Liver (tissue), 9 donors: ENCODE measurements around the gene C1QTNF1. TPM values are rescaled to one million over a fixed set of nuclear protein-coding genes. Genes with fewer than 3 reads are reported as not detected.

Experiments used
- DNase-seq: peaks from one replicate; pipeline ENCODE4 v3.0.0-alpha.2; 2017; ENCODE audit warnings: low spot score
- H3K27ac ChIP-seq, 2 donors: one replicate each; pipeline ENCODE4 v1.7.0; 2013; ENCODE audit warnings: inconsistent platforms in 2 of 2, low read length in 2 of 2, control low read depth in 1 of 2, low read depth in 1 of 2, mild to moderate bottlenecking in 1 of 2
- H3K27me3 ChIP-seq, 4 donors: one replicate each; pipeline versions ENCODE4 v1.6.1 to v1.7.0; 2013; ENCODE audit warnings: low read length in 3 of 4, inconsistent platforms in 1 of 4, mild to moderate bottlenecking in 1 of 4, moderate library complexity in 1 of 4; ENCODE audit not compliant: control insufficient read depth in 4 of 4, insufficient read depth in 4 of 4
- H3K36me3 ChIP-seq, 4 donors: one replicate each; pipeline versions ENCODE4 v1.6.1 to v1.7.0; 2013; ENCODE audit warnings: low read length in 3 of 4, mild to moderate bottlenecking in 3 of 4, low read depth in 1 of 4, moderate library complexity in 1 of 4; ENCODE audit not compliant: control insufficient read depth in 4 of 4, insufficient read depth in 3 of 4
- H3K4me1 ChIP-seq, 4 donors: one replicate each; pipeline versions ENCODE4 v1.6.1 to v1.7.0; 2013; ENCODE audit warnings: low read length in 3 of 4, mild to moderate bottlenecking in 3 of 4, moderate library complexity in 1 of 4; ENCODE audit not compliant: control insufficient read depth in 4 of 4, insufficient read depth in 4 of 4
- H3K4me3 ChIP-seq, 3 donors: one replicate each; pipeline versions ENCODE4 v1.6.1 to v1.7.0; 2013; ENCODE audit warnings: low read length in 3 of 3, control low read depth in 1 of 3, low read depth in 1 of 3, mild to moderate bottlenecking in 1 of 3
- H3K9ac ChIP-seq, 2 donors: one replicate each; pipeline ENCODE4 v1.7.0; 2013; ENCODE audit warnings: low read length in 2 of 2, mild to moderate bottlenecking in 2 of 2, moderate library complexity in 2 of 2, control low read depth in 1 of 2, low read depth in 1 of 2
- H3K9me3 ChIP-seq, 4 donors: one replicate each; pipeline versions ENCODE4 v1.6.1 to v1.7.0; 2013; ENCODE audit warnings: low read length in 3 of 4; ENCODE audit not compliant: control insufficient read depth in 4 of 4
- EGR1 ChIP-seq, 2 donors: IDR thresholded peaks; 2 replicates each; pipeline ENCODE4 v1.6.1; 2016 to 2018; ENCODE audit warnings: antibody characterized with exemption in 2 of 2, low read depth in 2 of 2
- FOXA1 ChIP-seq: IDR thresholded peaks from 2 replicates; pipeline ENCODE4 v1.6.1; 2016; ENCODE audit warnings: antibody characterized with exemption
- FOXA2 ChIP-seq: IDR thresholded peaks from 2 replicates; pipeline ENCODE4 v1.6.1; 2016; ENCODE audit warnings: antibody characterized with exemption
- GABPA ChIP-seq, 2 donors: IDR thresholded peaks in 1 of 2; conservative IDR thresholded peaks in 1 of 2; 2 replicates each; pipeline ENCODE4 v1.6.1; 2016; ENCODE audit warnings: antibody characterized with exemption in 2 of 2, mild to moderate bottlenecking in 1 of 2, moderate library complexity in 1 of 2
- HNF4A ChIP-seq, 2 donors: conservative IDR thresholded peaks; 2 replicates each; pipeline ENCODE4 v1.6.1; 2016; ENCODE audit warnings: antibody characterized with exemption in 2 of 2, mild to moderate bottlenecking in 2 of 2
- HNF4G ChIP-seq: IDR thresholded peaks from 2 replicates; pipeline ENCODE4 v1.6.1; 2016; ENCODE audit warnings: antibody characterized with exemption
- JUND ChIP-seq, 2 donors: IDR thresholded peaks; 2 replicates each; pipeline ENCODE4 v1.6.1; 2016; ENCODE audit warnings: antibody characterized with exemption in 2 of 2
- MAX ChIP-seq: IDR thresholded peaks from 2 replicates; pipeline ENCODE4 v1.6.1; 2016; ENCODE audit warnings: antibody characterized with exemption
- NR2F2 ChIP-seq: IDR thresholded peaks from 2 replicates; pipeline ENCODE4 v1.6.1; 2016; ENCODE audit warnings: antibody characterized with exemption
- RAD21 ChIP-seq, 2 donors: IDR thresholded peaks; 2 replicates each; pipeline ENCODE4 v1.6.1; 2016; ENCODE audit warnings: antibody characterized with exemption in 2 of 2, mild to moderate bottlenecking in 2 of 2
- RXRA ChIP-seq, 2 donors: IDR thresholded peaks; 2 replicates each; pipeline ENCODE4 v1.6.1; 2017 to 2018; ENCODE audit warnings: antibody characterized with exemption in 2 of 2, mild to moderate bottlenecking in 1 of 2
- SP1 ChIP-seq: IDR thresholded peaks from 2 replicates; pipeline ENCODE4 v1.6.1; 2018; ENCODE audit warnings: antibody characterized with exemption, mild to moderate bottlenecking
- TAF1 ChIP-seq: conservative IDR thresholded peaks from 2 replicates; pipeline ENCODE4 v1.6.1; 2016; ENCODE audit warnings: antibody characterized with exemption, mild to moderate bottlenecking
- YY1 ChIP-seq: IDR thresholded peaks from 2 replicates; pipeline ENCODE4 v1.6.1; 2016; ENCODE audit warnings: antibody characterized with exemption, mild to moderate bottlenecking
- ZBTB33 ChIP-seq: IDR thresholded peaks from 2 replicates; pipeline ENCODE4 v1.6.1; 2016; ENCODE audit warnings: antibody characterized with exemption
- WGBS: extraction: QIAGEN DNeasy Blood & Tissue Kit; methylation state at CpG from one replicate; pipeline ENCODE4 v1.1.7; 2013; 5-methylcytosine and 5-hydroxymethylcytosine counted together
- polyA plus RNA-seq, 2 donors: library from polyadenylated mRNA; stranded (reverse) in 1 of 2; unstranded in 1 of 2; fragments of 200-250 nt in 1 of 2; fragments of >200 nt in 1 of 2; fragmentation: Nextera tagmentation in 1 of 2; extraction: Ambion mirVana in 1 of 2; gene quantifications; one replicate each; pipeline versions ENCODE4 v1.2.1 to v1.2.3, GENCODE V29; 2013 to 2015
- total RNA-seq, 2 donors: library from RNA; depleted of rRNA; stranded (reverse); fragments of >200 nt; gene quantifications; one replicate each; pipeline ENCODE4 v1.2.3, GENCODE V29; 2014
- TF ChIP-seq, protein P1 (sequence below): IDR thresholded peaks from 2 replicates; pipeline ENCODE4 v1.6.1; 2016; ENCODE audit warnings: antibody characterized with exemption
- TF ChIP-seq, protein P2 (sequence below): fragments of 150-350 bp; IDR thresholded peaks from 2 replicates; pipeline ENCODE4 v1.5.1; 2017; ENCODE audit warnings: improper control_type of control experiment, low read depth, low read length; ENCODE audit not compliant: missing input control
- TF ChIP-seq, protein P3 (sequence below): IDR thresholded peaks from 2 replicates; pipeline ENCODE4 v1.6.1; 2016; ENCODE audit warnings: antibody characterized with exemption, mild to moderate bottlenecking
- donor health status: healthy.
- donor health status: healthy.
- donor health status: healthy.
- donor health status: healthy.
- donor health status: healthy.

C1QTNF1 gene
- total and polyA plus RNA-seq, 4 donors: 0.56 to 54.6 (median 16.1) TPM

DNA sequence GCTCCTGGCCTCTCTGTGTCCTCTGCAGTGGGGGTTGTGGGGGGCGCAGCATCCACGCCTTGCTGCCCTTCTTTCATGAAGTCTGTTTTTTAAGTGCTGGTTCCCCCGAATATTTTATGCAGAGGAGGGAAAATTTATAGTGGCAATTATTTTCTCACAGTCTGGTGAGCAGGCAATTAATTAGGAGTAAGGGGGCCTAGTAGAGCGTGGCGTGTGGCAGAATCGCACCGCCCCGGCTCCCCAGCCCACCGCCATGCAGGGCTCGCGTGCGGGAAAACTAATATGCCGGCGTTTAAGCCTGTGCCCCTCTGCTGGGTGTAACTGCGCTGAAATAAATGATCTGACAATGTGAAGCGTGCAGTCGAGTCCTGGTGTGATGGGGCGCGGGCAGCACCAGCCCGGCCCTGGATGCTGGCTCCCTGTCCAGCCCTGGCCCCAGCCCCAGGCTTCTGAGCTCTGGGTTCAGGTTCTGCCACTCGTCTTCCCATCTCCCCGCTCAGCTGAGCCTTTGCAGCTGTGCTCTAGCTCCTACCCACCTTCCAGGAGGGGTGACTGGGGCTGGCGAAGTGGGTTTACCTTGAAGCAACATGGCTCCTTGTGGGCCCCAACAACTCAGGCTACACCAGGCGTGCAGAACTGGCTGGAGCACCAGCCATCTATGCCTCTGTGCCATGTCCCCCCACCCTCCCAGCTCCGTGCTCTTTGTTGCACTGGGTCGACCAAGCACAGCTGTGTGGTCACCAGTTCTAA, 64.5 kb downstream of the C1QTNF1 start:
- H3K27me3 ChIP-seq: no peaks in the 10 kb centered on the region
- no peak overlapping the region for H3K27ac ChIP-seq
- no peak overlapping the region for H3K4me3 ChIP-seq
- H3K9ac ChIP-seq: no peak overlapping the region
- TF ChIP-seq TAF1 (no peak), GABPA (IDR thresholded peaks at IDR 0.05 in 1 of 2, conservative IDR thresholded peaks at IDR 0.05 in 1 of 2) (no peak), YY1 (no peak), MAX (no peak), EGR1 (IDR thresholded peaks at IDR 0.05; ENCODE audit: low read depth in 2 of 2) (no peak), RXRA (IDR thresholded peaks at IDR 0.05) (no peak), JUND (IDR thresholded peaks at IDR 0.05) (no peak), HNF4A (conservative IDR thresholded peaks at IDR 0.05) (no peak), SP1 (no peak), ZBTB33 (no peak), RAD21 (IDR thresholded peaks at IDR 0.05) (no peak), FOXA2 (no peak), FOXA1 (no peak), NR2F2 (no peak), HNF4G (no peak)
- TF ChIP-seq, protein P1, sequence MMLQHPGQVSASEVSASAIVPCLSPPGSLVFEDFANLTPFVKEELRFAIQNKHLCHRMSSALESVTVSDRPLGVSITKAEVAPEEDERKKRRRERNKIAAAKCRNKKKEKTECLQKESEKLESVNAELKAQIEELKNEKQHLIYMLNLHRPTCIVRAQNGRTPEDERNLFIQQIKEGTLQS: no peak
- TF ChIP-seq, protein P2, sequence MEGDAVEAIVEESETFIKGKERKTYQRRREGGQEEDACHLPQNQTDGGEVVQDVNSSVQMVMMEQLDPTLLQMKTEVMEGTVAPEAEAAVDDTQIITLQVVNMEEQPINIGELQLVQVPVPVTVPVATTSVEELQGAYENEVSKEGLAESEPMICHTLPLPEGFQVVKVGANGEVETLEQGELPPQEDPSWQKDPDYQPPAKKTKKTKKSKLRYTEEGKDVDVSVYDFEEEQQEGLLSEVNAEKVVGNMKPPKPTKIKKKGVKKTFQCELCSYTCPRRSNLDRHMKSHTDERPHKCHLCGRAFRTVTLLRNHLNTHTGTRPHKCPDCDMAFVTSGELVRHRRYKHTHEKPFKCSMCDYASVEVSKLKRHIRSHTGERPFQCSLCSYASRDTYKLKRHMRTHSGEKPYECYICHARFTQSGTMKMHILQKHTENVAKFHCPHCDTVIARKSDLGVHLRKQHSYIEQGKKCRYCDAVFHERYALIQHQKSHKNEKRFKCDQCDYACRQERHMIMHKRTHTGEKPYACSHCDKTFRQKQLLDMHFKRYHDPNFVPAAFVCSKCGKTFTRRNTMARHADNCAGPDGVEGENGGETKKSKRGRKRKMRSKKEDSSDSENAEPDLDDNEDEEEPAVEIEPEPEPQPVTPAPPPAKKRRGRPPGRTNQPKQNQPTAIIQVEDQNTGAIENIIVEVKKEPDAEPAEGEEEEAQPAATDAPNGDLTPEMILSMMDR: no peak
- TF ChIP-seq, protein P3, sequence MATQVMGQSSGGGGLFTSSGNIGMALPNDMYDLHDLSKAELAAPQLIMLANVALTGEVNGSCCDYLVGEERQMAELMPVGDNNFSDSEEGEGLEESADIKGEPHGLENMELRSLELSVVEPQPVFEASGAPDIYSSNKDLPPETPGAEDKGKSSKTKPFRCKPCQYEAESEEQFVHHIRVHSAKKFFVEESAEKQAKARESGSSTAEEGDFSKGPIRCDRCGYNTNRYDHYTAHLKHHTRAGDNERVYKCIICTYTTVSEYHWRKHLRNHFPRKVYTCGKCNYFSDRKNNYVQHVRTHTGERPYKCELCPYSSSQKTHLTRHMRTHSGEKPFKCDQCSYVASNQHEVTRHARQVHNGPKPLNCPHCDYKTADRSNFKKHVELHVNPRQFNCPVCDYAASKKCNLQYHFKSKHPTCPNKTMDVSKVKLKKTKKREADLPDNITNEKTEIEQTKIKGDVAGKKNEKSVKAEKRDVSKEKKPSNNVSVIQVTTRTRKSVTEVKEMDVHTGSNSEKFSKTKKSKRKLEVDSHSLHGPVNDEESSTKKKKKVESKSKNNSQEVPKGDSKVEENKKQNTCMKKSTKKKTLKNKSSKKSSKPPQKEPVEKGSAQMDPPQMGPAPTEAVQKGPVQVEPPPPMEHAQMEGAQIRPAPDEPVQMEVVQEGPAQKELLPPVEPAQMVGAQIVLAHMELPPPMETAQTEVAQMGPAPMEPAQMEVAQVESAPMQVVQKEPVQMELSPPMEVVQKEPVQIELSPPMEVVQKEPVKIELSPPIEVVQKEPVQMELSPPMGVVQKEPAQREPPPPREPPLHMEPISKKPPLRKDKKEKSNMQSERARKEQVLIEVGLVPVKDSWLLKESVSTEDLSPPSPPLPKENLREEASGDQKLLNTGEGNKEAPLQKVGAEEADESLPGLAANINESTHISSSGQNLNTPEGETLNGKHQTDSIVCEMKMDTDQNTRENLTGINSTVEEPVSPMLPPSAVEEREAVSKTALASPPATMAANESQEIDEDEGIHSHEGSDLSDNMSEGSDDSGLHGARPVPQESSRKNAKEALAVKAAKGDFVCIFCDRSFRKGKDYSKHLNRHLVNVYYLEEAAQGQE: no peak
- no peaks in the 10 kb centered on the region for H3K9me3 ChIP-seq
- no peak for DNase-seq
- peaks cover 0 to 31% (median 8%) of the 10 kb centered on the region in 4 donors for H3K36me3 ChIP-seq
- peaks cover 0 to 3% (median 0%) of the 10 kb centered on the region in 4 donors for H3K4me1 ChIP-seq
- WGBS: 93% methylated on average over 26 of the region's 26 CpGs
